Activated CD4-positive, alpha-beta T cell treated with anti-CD3 and anti-CD28 coated beads, Interleukin-2, amount 50 U/mL, for 16 hours (primary cell): ENCODE data around the gene NGB.

ENCODE experiments used
- DNase-seq: peaks from one replicate; pipeline ENCODE4 v3.0.0-alpha.2; 2020

NGB gene

DNA sequence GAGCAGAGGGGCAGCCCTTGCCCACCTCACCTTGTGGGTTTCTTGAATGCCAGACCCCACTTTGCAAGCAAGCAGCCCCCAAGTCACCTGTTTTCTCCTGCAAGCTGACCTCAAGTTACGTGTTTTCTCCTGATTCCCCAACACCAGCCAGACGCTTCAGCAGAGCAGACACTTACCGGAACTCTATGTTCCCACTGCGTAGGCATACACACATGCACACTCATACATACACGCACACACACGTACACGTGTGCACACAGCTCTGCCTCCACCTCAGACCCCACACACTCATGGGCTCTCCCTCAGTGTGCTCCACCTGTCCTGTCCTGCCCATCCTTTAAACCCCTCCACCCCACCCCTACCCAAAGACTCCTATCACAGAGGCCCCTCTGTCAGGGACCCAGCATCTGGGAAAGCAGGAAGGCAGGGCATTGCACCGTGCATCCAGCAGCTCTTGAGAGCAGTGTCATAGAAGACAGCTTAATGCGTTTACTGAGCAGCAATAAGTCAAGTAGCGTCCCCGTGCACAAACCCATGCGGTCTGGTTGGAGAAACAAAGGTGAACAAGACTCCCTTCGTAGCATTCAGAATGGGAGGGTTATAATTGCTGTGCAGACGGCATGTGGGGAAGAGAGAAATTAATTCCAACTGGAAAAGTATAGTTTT is 45.0 kb downstream of the NGB start:
- no peak for DNase-seq

DNA sequence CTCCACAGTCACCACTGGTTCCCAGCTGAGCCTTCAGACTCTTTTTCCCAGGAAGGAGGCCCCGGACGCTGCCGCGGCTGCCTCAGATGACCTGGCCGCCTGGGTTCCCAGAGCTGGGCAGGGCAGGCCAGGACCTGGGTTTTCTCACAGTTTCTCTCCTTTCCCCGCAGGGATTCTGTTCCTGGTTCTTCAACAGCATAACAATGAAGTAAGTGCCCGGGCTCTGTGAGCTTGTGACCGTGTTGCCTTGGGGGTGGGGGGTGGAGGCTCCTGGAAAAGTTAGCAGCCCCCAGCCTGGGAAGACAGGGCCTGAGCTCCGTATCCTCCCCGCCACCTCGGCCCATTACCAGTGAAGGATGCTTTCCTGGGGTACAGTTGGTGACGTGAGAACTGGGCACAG is 45.8 kb downstream of the NGB start:
- no peak for DNase-seq

DNA sequence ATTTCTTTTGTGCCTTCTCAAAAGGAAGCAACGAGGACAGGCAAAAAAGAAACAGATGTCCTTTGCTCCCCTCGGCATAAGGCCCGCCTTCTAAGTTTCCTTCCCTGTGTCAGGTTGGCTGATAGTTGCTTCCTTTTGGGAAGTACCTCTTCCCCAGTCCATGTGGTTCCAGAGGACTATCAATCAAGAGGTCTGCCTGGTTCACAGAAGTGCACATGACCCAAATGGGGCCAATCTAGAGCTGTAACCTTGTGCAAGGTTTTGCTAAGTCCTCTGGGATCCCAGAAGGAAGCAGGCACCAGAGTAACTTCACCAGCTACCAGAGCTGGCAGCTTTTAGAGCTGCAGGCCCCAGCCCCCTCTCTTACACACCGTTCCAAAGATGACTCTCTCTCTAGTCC is 46.8 kb downstream of the NGB start:
- no peak for DNase-seq

DNA sequence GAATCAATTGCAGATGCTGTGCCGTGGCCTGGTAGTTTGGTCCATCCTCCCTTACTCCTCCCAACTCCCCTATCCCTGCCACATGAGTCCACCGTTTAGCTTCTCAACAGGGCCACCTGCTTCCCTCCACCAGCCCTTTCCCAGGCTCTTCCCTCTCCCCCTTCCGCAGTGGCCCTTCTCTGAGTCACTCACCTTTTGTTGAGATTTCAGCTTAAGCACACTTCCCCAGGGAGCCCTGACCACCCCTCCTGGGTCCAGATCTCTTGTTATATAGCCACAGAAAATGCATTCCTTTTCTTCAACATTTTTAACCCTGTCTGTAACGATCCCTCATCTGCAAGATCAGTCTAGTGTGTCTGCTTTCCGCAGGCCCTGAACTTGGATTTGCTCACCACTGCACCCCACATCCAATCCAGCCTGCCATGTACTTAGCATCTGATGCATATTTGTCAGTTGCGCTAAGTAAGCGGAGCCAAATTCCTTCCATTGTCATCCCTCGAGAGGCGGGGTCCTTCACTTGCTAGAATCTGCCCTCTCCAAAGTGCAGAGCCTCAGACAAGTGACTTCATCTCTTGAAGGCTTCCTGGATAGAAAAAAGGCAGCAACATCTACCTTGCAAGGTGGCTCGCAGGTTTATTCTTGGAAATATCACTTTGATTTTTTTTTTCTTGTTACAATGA is 48.3 kb downstream of the NGB start:
- DNase-seq, result no peak

DNA sequence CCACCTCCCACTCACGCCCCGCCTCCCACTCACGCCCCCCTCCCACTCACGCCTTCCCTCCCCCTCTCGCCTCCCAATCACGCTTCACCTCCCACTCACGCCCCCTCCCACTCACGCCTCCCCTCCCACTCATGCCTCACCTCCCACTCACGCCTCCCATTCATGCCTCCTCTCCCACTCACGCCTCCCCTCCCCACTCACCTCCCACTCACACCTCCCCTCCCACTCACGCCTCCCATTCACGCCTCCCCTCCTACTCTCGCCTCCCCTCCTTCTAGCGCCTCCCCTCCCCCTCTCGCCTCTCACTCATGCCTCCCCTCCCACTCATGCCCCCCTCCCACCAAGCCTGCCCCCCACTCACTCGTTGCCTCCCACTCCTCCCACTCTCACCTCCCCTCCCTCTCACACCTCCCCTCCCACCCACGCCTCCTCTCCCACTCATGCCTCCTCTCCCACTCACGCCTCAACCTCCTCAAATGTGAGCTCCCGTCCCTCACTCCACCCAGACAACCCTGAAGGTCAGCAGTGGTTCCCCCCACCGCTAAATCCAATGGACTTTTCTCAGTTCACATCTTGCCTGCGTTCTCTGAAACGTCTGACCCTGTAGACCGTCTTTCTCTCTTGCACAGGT is 49.6 kb downstream of the NGB start:
- no peak for DNase-seq

DNA sequence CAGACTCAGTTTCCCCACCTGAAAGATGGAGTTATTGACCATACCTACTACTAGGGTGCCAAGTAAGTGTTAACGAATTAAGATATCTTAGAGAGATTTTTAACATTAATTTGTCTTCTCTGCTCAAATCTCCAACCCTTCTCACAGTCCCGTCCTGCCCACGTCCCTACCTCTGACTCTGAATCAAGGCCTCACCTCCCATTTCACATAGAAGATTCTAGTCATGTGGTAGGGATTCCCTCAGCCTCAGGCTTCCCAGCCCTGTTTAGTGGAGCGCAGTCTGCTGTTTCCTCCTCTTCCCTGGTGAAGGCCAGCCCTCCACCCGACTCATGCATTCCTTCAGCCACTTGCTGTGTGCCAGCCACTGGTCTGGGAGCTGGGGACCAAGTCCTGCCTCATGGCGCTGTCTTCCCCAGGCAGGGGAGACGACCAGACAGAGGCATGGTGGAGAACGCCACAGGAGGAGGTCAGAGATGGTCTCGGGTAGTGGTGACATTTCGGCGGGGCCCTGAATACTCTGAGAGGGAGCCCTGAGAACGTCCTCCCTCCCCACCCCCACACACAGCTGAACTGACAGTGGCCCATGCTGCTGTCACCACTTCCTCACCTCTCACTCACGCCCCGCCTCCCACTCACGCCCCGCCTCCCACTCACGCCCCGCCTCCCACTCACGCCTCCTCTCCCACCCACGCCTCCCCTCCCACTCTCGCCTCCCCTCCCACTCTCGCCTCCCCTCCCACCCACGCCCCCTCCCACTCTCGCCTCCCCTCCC is 50.6 kb downstream of the NGB start:
- DNase-seq, result no peak

DNA sequence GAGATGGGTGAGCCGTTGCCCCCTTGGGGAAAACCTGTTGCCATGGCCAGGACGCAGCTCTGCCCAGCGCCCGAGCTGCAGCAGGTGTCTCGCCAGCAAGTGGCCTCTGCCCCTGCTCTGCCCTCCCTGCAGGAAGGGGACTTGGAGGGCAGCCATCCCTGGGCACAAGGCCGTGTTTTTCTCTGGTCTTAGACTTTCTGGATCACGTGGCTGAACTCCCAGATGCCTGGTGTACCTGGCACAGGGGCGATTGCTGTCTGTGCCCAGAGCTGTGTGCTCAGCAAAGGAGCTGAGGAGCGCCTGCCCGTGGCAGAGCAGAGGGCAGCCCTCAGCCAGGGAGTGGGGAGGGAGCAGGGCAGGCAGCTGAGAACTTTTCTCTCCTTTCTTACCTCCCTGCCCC is 51.4 kb downstream of the NGB start:
- no peak for DNase-seq

DNA sequence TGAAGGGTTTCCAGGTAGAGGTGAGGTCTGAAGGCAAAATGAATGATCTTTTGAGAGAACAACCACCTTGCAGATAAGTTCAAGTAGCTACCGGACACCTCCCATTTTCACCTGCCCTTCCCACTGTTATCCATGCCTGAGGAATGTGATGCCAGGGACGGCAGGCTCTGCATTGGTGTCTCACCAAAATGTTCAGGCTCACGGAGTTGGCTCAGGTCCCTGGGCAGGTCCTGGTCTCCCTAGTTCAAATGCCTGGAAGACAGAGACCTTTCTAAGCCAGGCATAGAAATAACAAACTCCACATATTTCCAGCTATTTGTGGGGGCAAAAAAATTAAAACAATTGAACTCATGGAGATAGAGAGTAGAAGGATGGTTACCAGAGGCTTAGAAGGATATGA is 53.5 kb downstream of the NGB start:
- no peak for DNase-seq
